Right cardiac atrium (tissue), 5 donors: ENCODE results near the gene SREBF2. TPM values are rescaled to one million over a fixed set of nuclear protein-coding genes. Genes with fewer than 3 reads are reported as not detected.
A peak's percentile ranks its signal among the peaks of the same experiment; 100 is the strongest.

ENCODE experiments used
- ATAC-seq, 2 donors: fragments of 200-7000 bp; cut with Tn5 transposase; one replicate each; pipeline versions ENCODE4 v1.8.0 to v1.9.1; 2020; ENCODE audit warnings: moderate library complexity in 2 of 2, mild to moderate bottlenecking in 1 of 2
- DNase-seq, 3 donors: peaks; one replicate each; pipeline ENCODE4 v3.0.0-alpha.2; 2020
- H3K27ac ChIP-seq: one replicate; pipeline ENCODE4 v1.5.1; 2013; ENCODE audit warnings: mild to moderate bottlenecking, low read length, control low read depth, moderate library complexity
- H3K27me3 ChIP-seq: one replicate; pipeline ENCODE4 v1.6.1; 2013; ENCODE audit not compliant: control insufficient read depth, insufficient read depth
- H3K4me1 ChIP-seq: one replicate; pipeline ENCODE4 v1.6.1; 2013; ENCODE audit warnings: low read length; ENCODE audit not compliant: control insufficient read depth, insufficient read depth
- H3K4me3 ChIP-seq: one replicate; pipeline ENCODE4 v1.5.1; 2013; ENCODE audit warnings: low read length, control low read depth
- H3K9me3 ChIP-seq: one replicate; pipeline ENCODE4 v1.6.1; 2013; ENCODE audit warnings: low read length; ENCODE audit not compliant: control insufficient read depth
- WGBS: extraction: QIAGEN DNeasy Blood & Tissue Kit; methylation state at CpG from one replicate; pipeline ENCODE4 v1.1.7; 2013; 5-methylcytosine and 5-hydroxymethylcytosine counted together
- intact Hi-C, 4 donors: fragments of 100-400 bp; cut with DNase I; formaldehyde crosslinking; loops; one replicate each; pipeline versions ENCODE4 v1.11.0 to v1.14.0; 2022 to 2023
- polyA plus RNA-seq: library from polyadenylated mRNA; stranded (reverse); fragments of 200-250 nt; gene quantifications from one replicate; pipeline ENCODE4 v1.2.3, GENCODE V29; 2013
- total RNA-seq, 4 donors: library from RNA; stranded (reverse); fragmentation: NEBNext Ultra II Directional; extraction: Animal tissue kit (Norgen Biotek cat#: 25700); gene quantifications; one replicate each; pipeline ENCODE4 v1.2.1, GENCODE V29; 2021
- donor health status: healthy with polysubstance abuse.
- donor health status: DM: no; HTN: yes; CAD: no.
- donor health status: DM: no; HTN: no; CAD: no.
- donor health status: DM: no; HTN: yes; CAD: no; lungs with severe emphysema.
- donor health status: DM: yes; HTN: yes; CAD: no.

SREBF2 gene
- total and polyA plus RNA-seq, 5 donors, result 71.2 to 119 (median 99.9) TPM

GRCh38 chr22:41917375-41917902 is 84.5 kb downstream of the SREBF2 start:
- DNase-seq (no peak), ATAC-seq (no peak)
- no peaks in the 10 kb centered on the region for H3K4me1 ChIP-seq
- no peaks in the 10 kb centered on the region for H3K9me3 ChIP-seq
- no peak overlapping the region for H3K4me3 ChIP-seq
- WGBS, result 58% methylated on average over 11 of the region's 11 CpGs
- H3K27ac ChIP-seq, result no peak overlapping the region
- no peaks in the 10 kb centered on the region for H3K27me3 ChIP-seq
- intact Hi-C loops, result no loop called here

GRCh38 chr22:41917903-41918791 is 85.2 kb downstream of the SREBF2 start:
- Histone ChIP-seq H3K4me3 (no peak overlapping the region), H3K27me3 (no peaks in the 10 kb centered on the region), H3K4me1 (no peaks in the 10 kb centered on the region), H3K9me3 (no peaks in the 10 kb centered on the region), H3K27ac (no peak overlapping the region)
- intact Hi-C loops, result no loop called here
- WGBS, result 55% methylated on average over 23 of the region's 23 CpGs
- ATAC-seq (peak in 1 of 2 donors; percentile 56), DNase-seq (peak; percentile 76 to 88 (median 86))

GRCh38 chr22:41919357-41920224 is 86.7 kb downstream of the SREBF2 start:
- DNase-seq, result peak; percentile 78 to 91 (median 85)
- 3% methylated on average over 62 of the region's 62 CpGs for WGBS
- H3K27me3 ChIP-seq, result no peaks in the 10 kb centered on the region

GRCh38 chr22:41920271-41920976 is 87.5 kb downstream of the SREBF2 start:
- intact Hi-C loops, result no loop called here
- H3K27me3 ChIP-seq, result no peaks in the 10 kb centered on the region
- no peaks in the 10 kb centered on the region for H3K4me1 ChIP-seq
- H3K4me3 ChIP-seq, result peak overlapping the region; percentile 59
- ATAC-seq (no peak), DNase-seq (no peak)
- H3K9me3 ChIP-seq, result no peaks in the 10 kb centered on the region
- no peak overlapping the region for H3K27ac ChIP-seq
- WGBS, result 46% methylated on average over 21 of the region's 21 CpGs

More at GRCh38 chr22:41919357-41920224, 86.7 kb downstream of the SREBF2 start:
- H3K27ac ChIP-seq, result no peak overlapping the region
- H3K9me3 ChIP-seq, result no peaks in the 10 kb centered on the region
- intact Hi-C loops, result no loop called here
- ATAC-seq, result peak; percentile 73 to 75
- peak overlapping the region; percentile 59 for H3K4me3 ChIP-seq
- H3K4me1 ChIP-seq, result no peaks in the 10 kb centered on the region

- WGBS, result 93% methylated on average over 5 of the region's 5 CpGs
- ATAC-seq (no peak), DNase-seq (no peak)
- Histone ChIP-seq H3K4me1 (no peaks in the 10 kb centered on the region), H3K4me3 (no peak overlapping the region), H3K27me3 (no peaks in the 10 kb centered on the region), H3K27ac (no peak overlapping the region), H3K9me3 (no peaks in the 10 kb centered on the region)
- intact Hi-C loops, result no loop called here
Measured at GRCh38 chr22:41922328-41922727, 89.4 kb downstream of the SREBF2 start.

- ATAC-seq, result no peak
- no peaks in the 10 kb centered on the region for H3K4me1 ChIP-seq
- no peak overlapping the region for H3K4me3 ChIP-seq
- no peaks in the 10 kb centered on the region for H3K9me3 ChIP-seq
- no peak for DNase-seq
- no peak overlapping the region for H3K27ac ChIP-seq
- 93% methylated on average over 4 of the region's 4 CpGs for WGBS
- H3K27me3 ChIP-seq, result no peaks in the 10 kb centered on the region
- intact Hi-C loops, result no loop called here
Measured at GRCh38 chr22:41922940-41923594, 90.2 kb downstream of the SREBF2 start.

GRCh38 chr22:41923595-41924276 is 90.8 kb downstream of the SREBF2 start:
- Histone ChIP-seq H3K9me3 (no peaks in the 10 kb centered on the region), H3K4me1 (no peaks in the 10 kb centered on the region), H3K27me3 (no peaks in the 10 kb centered on the region), H3K4me3 (no peak overlapping the region), H3K27ac (no peak overlapping the region)
- intact Hi-C loops, result no loop called here
- DNase-seq (no peak), ATAC-seq (no peak)
- 91% methylated on average over 14 of the region's 14 CpGs for WGBS

- Histone ChIP-seq H3K4me3 (peak overlapping the region; percentile 55), H3K27me3 (no peaks in the 10 kb centered on the region), H3K4me1 (no peaks in the 10 kb centered on the region), H3K27ac (no peak overlapping the region), H3K9me3 (no peaks in the 10 kb centered on the region)
- WGBS, result 5% methylated on average over 44 of the region's 48 CpGs
- intact Hi-C loops, result no loop called here
- DNase-seq (peak; percentile 39 to 89 (median 76)), ATAC-seq (peak; percentile 39 to 57)
Measured at GRCh38 chr22:41925783-41926460, 93.0 kb downstream of the SREBF2 start.

GRCh38 chr22:41927813-41928212 is 94.9 kb downstream of the SREBF2 start:
- 69% methylated on average over 6 of the region's 6 CpGs for WGBS
- intact Hi-C loops, result no loop called here
- Histone ChIP-seq H3K27me3 (no peaks in the 10 kb centered on the region), H3K4me3 (no peak overlapping the region), H3K27ac (no peak overlapping the region), H3K4me1 (no peaks in the 10 kb centered on the region), H3K9me3 (no peaks in the 10 kb centered on the region)
- DNase-seq (peak in 1 of 3 donors; percentile 7), ATAC-seq (no peak)
